GM15510 (cell line): ENCODE results near the gene MYMX.

Experiments used
- POLR2A ChIP-seq: IDR thresholded peaks from 3 replicates; pipeline ENCODE4 v1.6.1; 2011; ENCODE audit warnings: borderline replicate concordance; ENCODE audit not compliant: insufficient read length; ENCODE audit errors: extremely low read depth

MYMX gene

DNA sequence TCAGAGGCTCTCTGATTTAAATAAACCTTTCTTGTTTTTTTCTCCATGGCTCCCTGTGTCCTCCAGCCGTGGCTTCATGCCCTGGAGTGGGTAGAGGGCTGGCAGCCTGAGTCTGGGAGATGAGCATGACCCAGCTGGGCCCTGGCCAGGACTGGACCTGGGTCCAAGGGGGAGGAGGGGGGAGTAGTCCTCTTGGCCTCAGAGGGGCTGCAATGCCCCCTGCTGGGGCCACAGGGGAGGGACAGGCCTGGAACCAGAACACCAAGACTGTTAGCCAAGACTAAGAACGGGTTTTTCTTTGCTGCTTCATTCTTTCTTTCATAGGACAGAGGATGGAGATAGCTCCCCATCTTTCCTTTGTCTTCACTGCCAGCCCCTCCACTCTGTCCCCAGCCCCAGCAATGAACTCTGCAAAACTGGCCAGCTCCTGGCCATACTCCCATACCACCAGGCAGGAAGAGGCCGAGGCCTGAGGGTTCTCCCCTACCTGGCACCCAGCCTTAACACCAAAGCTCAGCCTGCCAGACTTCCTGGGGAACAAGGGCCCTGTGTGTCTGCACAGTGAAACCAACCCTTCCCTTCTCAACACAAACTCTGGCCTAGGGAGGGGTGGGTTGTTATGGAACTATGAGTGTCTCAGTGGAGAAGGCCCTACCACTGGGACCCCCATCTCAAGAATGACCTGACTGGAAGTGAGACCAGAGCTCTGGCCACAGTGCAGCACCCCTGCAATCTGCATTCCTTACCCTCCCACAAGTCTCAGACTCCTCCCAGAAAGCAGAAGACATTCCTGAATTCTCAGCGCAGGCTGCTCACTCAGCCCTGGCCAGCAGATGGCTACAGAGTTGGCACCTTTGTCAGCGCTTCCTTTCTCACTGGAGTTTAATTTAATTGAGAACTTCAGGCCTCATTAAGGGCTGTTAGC lies 17.6 kb downstream of the MYMX start:
- TF ChIP-seq POLR2A: no peak

DNA sequence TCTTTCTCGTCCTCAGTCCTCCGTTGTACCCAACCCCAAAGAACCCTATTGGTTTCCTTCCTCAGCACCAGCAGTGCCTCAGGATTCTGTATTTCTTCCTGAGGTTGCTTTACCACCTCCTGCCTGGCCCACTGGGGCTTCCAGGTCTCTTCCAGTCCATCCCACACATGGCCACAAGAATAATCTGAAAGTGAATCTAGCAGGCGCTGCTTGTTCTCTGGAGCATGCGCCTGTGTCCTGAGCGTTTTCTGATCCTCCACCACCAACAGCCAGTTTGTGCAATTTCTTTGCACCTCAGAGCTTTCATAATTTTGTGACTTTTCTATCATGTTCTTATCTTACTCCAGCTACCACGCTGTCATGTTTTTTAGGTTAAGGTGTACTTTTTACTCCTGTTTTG lies 18.5 kb downstream of the MYMX start:
- no peak for TF ChIP-seq POLR2A

GRCh38 chr6:44235891-44236516 lies 19.3 kb downstream of the MYMX start:
- no peak for TF ChIP-seq POLR2A

DNA sequence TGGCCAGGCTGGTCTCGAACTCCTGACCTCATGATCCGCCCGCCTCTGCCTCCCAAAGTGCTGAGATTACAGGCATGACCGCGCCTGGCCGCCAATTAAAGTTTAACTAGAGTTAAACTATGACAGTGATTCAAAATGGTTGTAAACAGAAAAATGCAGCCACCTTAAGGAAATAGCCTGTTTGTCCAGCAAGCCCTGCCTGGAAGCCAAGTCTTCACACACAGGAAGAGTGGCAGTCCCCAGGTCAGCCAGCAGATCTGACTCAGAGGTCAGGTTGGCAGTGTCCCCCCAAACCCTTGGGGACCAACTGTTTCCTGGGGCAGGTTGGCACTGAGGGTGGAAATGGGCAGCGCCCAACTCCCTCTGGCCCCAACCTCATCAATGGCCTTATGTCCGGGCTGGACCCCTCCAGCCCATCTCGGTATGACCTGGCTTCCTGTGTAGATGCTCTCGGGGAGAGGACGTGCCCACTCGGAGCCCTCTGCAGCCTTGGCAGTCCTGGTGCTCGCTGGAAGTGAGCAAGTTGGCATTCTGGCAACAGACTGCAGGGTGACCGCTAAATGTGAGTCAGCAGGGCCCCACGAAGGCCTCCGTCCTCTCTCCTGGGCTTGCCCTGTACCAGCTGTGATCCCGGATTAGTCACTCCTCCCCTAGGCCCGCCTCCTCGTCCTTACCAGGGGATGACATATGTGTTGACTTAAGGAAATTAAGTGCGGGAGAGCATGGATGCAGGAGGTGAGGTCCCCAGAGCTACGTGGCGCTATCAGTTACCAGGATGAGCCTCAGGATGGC lies 20.5 kb downstream of the MYMX start:
- no peak for TF ChIP-seq POLR2A

DNA sequence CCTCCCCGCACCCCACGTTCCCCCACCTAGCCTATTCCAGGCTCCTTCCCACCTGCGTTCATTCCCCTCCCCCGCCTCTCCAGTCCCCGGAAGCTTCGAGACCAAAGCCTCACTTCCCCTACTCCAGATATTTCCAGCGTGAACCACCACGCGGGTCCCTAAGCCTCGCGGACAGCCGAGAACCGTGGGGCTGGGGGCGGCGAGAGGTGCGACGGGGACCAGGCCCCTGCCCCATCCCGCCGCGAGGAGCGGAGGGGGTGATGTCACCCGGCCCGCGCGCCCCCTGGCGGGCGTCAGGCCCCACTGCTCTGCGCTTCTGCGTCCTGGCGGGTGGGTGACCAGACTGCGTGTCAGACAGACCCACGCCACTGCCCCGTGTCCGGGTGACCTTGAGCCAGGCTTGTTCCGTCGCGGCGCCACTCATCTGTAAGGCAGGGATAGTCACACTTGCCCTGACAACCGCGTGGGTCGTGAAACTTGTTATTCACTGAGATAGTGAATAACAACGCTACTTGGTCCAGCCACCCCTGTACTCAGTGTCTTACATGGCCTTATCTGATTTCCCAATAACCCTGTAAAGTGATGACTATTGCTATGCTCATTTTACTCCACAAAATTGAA lies 21.2 kb downstream of the MYMX start:
- peak; percentile 52 for TF ChIP-seq POLR2A

DNA sequence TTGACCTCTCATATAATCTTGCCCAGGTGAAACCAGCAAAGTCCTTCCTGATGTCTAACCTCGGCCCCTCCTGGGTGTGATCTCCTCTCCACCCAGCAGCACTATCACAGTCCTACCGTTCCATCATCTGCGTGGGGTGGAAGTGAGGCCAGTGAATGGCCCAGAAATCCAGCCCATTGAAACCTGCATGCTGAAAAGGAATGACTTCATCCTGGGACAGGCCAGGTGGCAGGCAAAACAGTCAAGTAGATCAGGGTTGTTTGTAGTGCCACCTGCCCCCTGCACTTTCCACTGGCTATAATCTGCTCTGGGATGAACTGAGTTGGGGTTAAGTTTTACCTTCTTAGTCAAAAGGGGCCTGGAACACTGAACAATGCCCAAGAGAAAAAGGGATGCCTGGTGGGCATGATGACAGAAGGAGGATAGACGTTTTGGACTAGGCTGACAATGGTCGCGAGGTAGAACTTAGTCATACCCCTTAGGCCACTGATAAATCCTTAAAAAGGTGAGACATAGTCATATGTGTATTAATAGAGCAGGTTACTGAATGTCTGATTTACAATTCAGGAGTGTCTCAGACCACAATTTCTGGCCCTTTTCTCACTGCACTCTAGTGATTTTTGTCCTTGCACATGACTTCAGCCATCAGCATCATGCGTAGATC lies 22.1 kb downstream of the MYMX start:
- TF ChIP-seq POLR2A: no peak

- TF ChIP-seq POLR2A: no peak
Measured at GRCh38 chr6:44243345-44243744, 26.6 kb downstream of the MYMX start.

DNA sequence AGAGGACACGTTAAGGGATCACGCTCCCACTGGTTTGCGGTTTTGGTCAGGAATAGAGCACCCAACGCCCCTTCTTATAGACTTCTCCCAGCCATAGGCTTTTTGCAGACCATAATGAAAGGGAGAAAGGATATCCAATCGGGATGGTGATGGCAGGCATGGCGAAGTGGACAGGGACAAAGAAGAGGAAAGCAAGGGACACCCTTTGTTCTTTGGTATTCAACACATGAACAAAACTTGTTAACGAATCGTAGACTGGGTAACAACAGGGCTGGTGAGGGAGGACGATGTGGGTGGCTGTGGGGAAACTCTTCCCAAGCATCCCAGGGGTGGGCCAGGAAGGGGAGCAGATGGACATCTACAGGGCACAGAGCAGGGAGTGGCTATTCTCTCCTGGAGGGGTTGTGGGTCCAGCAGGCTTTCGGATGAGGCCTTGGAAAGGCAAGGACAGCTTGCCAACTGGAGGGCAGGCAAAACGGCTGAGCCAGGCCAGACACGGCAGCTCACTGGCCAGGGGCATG lies 28.7 kb downstream of the MYMX start:
- no peak for TF ChIP-seq POLR2A

- peak; percentile 16 for TF ChIP-seq POLR2A
Measured at GRCh38 chr6:44245912-44246662, 29.4 kb downstream of the MYMX start.

GRCh38 chr6:44246663-44247337 lies 30.1 kb downstream of the MYMX start, which contains the start of gene HSP90AB1:
HSP90AB1 (plus strand) TSS chr6:44247101; CDS start chr6:44248630, 1,529 bp downstream.
- TF ChIP-seq POLR2A: peak; percentile 100

- no peak for TF ChIP-seq POLR2A
Measured at GRCh38 chr6:44247338-44248302, 30.9 kb downstream of the MYMX start.

GRCh38 chr6:44248579-44248978 lies 31.9 kb downstream of the MYMX start:
- no peak for TF ChIP-seq POLR2A
